HG02973 (cell line): Measurements from ENCODE around the gene ERN2.
"Not testable (repeated sequence)": the region's sequence is repeated elsewhere in the genome, so short reads cannot be mapped to it uniquely, and the experiment has no call there.

Source experiments
- ATAC-seq: cut with Tn5 transposase; IDR thresholded peaks from one replicate; pipeline ENCODE4 v1.9.1; 2021; ENCODE audit warnings: moderate library complexity; ENCODE audit not compliant: unreplicated experiment

The ERN2 gene

DNA sequence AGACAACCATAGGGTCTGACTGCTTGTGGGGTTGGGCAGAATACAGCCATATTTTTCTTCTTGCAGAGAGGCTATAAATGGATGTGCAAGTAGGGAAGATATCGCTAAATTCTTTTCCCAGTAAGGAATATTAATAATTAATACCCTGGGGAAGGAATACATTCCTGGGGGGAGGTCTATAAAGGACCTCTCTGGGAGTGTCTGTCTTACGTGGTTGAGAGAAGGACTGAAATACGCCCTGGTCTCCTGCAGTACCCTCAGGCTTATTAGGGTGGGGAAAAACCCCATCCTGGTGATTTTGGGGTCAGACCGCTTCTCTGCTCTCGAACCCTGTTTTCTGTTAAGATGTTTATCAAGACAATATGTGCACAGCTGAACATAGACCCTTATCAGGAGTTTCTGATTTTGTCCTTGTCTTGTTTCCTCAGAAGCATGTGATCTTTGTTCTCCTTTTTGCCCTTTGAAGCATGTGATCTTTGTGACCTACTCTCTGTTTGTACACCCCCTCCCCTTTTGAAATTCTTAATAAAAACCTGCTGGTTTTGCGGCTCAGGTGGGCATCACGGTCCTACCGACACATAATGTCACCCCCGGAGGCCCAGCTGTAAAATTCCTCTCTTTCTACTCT, 9.7 kb upstream of the ERN2 start:
- ATAC-seq, result not testable (repeated sequence)

- ATAC-seq, result no peak
Observed at GRCh38 chr16:23716484-23716883, 3.5 kb upstream of the ERN2 start.

DNA sequence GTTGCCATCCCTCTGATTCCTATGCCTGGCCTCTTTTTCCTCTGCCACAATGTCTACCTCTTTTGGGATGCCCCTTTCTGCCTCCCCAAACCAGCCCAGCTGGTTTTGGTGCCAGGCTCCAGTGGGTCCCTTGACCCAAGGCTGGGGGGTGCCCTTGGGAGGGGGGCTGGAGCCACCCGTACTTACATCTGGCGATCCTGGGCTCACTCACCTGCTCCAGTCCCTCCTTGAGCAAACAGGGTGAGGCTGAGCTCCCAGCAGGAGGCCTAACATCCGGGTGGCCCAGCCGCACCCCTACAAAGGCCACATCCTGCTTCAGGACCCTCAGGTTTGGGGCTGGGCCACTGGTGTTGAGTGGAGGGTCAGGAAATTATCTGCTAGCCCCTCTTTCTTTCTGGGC, 1.2 kb downstream of the ERN2 start:
- ATAC-seq, result no peak

GRCh38 chr16:23710504-23710903, 2.5 kb downstream of the ERN2 start:
- ATAC-seq, result no peak

DNA sequence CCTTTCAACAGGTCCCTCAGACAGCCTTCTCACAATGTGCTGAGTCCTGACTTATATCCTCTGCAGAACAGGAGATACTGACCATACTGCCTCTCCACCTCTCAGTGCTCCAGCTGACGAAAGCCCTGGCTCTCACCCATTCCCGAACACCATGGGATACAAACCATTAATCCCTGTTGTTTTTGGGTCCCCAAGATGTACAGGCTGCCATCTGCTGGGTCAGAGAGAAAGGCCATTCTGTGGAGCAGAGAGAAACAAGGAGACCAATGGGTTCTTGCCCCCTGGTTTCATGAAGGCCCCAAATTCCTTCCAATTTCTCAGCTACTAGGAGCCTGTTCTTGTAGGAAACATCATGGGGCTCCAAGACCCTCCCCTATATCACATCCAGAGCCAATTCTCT, 3.0 kb downstream of the ERN2 start:
- no peak for ATAC-seq

DNA sequence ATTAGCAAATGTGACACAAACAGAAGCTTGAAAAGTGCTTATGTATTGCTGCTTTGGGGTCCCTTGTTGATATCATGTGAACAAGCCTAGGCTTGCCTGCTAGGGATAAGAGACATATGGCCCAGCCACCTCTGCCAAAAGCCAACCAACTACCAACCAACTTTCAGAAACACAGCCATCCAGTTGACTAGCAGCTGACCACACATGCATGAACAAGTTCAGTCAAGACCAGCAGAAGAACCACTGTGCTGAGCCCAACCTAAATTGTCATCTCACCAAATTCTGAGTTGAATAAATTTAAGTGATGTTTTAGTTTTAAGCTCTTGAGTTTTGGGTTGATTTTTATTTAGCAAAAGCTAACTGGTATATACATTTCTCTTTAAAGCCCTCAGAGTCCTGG, 3.5 kb downstream of the ERN2 start:
- ATAC-seq, result no peak

DNA sequence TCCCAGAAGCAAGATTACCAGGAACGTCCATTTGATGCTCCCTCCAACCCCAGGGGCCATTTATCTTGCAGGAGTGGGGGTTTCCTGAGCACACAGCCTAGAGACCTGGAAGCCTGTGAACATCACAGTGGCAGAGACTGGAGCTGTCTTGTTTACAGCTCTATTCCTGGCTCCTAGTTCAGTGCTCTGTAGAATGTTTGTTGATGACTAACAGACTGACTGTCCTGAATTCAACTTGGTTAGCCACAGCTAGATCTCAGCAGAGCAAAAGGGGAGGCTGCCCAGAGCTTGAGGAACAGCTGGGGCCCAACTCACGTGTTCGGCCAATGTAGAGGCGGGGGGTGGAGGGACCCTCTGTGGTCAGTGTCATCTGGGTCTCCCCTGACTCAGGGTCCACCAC, 6.6 kb downstream of the ERN2 start:
- no peak for ATAC-seq

GRCh38 chr16:23705517-23705902, 7.5 kb downstream of the ERN2 start:
- ATAC-seq, result no peak

- no peak for ATAC-seq
Observed at GRCh38 chr16:23704772-23705516, 8.1 kb downstream of the ERN2 start.

DNA sequence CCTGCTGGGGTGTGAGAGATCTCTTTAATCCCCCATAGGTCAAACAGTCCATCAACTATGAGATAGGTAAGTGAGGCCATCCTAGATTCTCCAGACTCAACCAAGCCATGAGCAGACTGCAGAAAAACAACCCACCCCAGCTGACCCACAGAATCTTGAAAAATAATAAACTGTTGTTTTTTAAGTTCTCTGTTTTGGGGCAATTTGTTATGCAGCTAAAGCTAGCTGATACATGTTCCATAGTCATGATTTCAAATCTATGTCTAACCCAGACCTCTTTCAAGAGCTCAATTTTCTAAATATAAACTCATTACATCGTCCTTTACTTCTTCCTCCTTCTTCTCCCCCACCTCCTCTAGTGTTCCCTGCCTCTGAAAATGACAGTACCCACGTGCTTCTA, 10.1 kb downstream of the ERN2 start:
- no peak for ATAC-seq

DNA sequence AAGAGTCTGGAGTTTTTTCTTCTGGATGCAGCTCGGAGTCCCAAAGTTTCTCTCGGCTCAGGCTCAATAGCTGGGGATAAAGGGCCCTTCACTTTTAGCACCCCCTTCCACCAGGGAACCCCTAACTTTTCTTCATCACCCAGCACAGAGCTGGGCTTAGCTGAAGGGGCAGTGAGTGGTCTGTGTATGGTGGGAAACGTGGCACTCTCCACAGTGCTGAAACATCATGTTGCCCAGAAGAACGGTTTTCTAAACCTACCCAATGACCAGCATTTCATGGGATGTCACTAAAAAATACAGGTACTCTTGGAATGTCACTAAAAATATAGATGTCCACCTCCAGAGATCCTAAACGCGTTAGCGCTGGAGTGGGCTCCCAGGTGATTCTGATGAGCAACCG, 12.0 kb downstream of the ERN2 start:
- ATAC-seq, result no peak

DNA sequence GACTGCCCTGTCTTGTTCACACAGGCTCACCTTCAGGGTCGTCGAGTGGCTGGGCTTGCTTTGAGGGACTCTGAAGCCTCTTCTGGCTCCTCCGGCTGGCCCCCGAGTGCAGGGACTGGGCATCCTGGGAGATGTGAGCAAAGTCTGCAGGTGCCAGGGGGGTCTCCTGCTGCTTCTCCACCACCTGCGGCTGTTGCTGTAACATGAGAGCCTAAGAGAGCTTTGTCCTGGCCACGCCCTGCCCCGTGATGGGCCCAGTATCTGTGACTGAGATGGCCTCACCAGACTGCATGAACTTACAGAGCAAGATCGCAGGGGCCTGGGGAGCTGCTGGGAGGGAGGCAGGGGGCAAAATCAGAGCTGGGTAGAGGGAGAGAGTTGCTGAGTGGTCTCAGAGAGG, 12.5 kb downstream of the ERN2 start:
- ATAC-seq, result no peak

GRCh38 chr16:23700093-23700492, 12.9 kb downstream of the ERN2 start:
- ATAC-seq, result no peak

DNA sequence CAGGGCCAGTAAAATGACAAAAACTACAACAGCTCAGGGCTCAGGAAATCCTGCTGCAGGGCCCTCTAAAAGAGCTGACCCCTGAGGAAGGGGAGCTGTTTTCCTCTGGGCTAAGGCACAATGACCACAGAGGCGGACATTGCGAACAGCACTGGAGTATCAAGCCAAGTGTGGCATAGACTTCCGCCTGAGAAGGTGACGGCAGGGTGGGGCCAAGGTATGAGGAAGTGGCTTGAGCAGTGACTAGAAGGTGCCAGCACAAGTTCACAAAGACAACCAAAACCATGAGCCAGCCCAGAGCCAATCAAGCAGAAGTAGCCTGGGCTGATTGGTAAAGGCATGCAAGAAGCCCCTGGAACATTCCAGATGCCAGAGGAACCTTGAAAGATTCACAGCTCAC, 13.9 kb downstream of the ERN2 start:
- ATAC-seq, result no peak

DNA sequence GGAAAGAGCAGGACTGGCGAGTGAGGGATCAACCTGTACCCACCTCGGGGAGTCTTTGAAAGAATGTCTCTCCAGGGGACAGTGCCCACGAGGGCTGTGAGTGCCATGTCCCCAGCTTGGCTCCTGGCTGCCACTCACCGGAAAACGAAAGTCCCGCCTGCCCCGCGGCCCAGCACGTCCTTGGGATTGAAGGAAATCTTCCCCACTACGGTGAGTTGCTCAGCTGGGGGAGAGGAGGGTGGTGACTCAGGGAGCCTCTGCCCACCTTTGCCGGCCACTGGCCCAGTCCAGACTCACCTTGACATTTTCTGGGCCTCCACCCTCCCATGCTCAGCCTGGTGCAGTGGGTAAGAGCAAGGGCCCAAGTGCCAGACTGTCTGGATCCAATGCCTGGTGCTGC, 17.3 kb downstream of the ERN2 start:
- no peak for ATAC-seq

- ATAC-seq, result no peak
Observed at GRCh38 chr16:23694644-23695373, 18.2 kb downstream of the ERN2 start.

DNA sequence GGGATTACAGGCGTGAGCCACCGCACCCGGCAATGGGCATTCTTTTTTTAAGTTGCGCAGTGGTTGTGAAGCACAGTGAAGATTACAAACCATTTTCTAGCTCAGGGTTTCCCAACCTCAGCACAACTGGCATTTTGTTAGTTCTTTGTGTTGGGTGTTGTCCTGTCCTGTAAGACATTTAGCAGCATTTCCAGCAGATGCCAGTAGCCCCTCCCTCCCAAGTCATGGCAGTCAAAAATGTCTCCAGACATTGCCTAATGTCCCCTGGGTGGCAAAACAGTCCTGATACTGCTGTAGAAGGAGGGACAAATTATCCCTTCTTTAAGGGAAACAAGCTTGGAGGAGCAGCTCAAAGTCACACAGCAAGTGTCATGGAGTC, 18.8 kb downstream of the ERN2 start:
- no peak for ATAC-seq

DNA sequence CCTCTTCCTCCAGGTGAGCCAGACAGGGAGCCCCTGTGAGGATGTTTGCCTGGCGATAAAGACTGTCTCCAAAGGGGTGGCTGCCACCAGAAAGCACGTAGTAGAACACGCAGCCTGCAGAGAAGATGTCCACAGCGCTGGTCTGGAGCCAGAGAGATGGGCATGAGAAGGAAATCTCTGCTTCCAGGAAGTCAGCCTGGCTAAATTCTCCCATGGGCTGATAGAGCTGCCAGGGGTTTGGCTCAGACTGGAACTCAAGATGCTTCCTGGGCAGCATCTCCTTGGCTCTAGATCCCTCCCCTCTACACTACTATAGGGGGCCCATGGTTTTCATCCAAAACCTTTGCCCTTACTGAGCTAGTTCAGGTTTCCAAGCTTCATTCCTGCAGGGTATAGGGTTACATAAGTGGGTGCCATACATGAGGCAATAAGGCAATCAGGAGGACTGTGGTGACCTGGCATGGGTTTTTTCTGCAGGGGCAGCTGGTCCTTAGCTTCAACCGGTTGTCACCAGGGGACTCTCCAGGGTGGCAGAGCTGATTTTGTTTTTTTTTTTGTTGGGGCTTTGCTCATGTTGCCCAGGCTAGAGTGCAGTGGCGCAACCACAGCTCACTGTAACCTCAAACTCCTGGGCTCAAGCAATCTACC, 20.7 kb downstream of the ERN2 start:
- ATAC-seq, result no peak

- ATAC-seq, result no peak
Observed at GRCh38 chr16:23691483-23692189, 21.4 kb downstream of the ERN2 start.

- no peak for ATAC-seq
Observed at GRCh38 chr16:23690771-23691482, 22.1 kb downstream of the ERN2 start.
